SK-N-MC (cell line): ENCODE measurements around the gene CMIP.

Experiments used
- DNase-seq: peaks from one replicate; pipeline ENCODE4 v3.0.0-alpha.2; 2011; ENCODE audit warnings: low read depth, low spot score
- H3K27ac ChIP-seq: fragments of 200-600 bp; sonication (generic); 2 replicates; pipeline ENCODE4 v1.5.1; 2016; ENCODE audit warnings: mixed run types
- H3K36me3 ChIP-seq: fragments of 200-600 bp; sonication (generic); 2 replicates; pipeline ENCODE4 v1.6.1; 2017; ENCODE audit warnings: antibody characterized with exemption, low read length, mixed read lengths; ENCODE audit not compliant: insufficient read depth
- H3K4me3 ChIP-seq: fragments of 200-600 bp; sonication (generic); 2 replicates; pipeline ENCODE4 v1.5.1; 2016
- H3K9ac ChIP-seq: fragments of 200-600 bp; sonication (generic); 2 replicates; pipeline ENCODE4 v1.8.0; 2017; ENCODE audit warnings: mixed run types, mixed read lengths; ENCODE audit not compliant: insufficient read length
- H3K9me3 ChIP-seq: fragments of 200-600 bp; sonication (generic); 2 replicates; pipeline ENCODE4 v1.6.1; 2017; ENCODE audit warnings: low read depth, mild to moderate bottlenecking, antibody characterized with exemption, low read length, moderate library complexity, mixed read lengths
- EZH2 ChIP-seq: fragments of 200-600 bp; sonication (generic); IDR thresholded peaks from one replicate; pipeline ENCODE4 v1.6.1; 2017; ENCODE audit warnings: antibody characterized with exemption
- FOXP2 ChIP-seq: optimal IDR thresholded peaks from 2 replicates; pipeline ENCODE3; 2011; ENCODE audit warnings: mild to moderate bottlenecking, moderate library complexity; ENCODE audit not compliant: insufficient read depth; ENCODE audit errors: extremely low read length, control extremely low read depth
- POLR2AphosphoS5 ChIP-seq: IDR thresholded peaks from 2 replicates; pipeline ENCODE4 v1.6.1; 2012; ENCODE audit warnings: mild to moderate bottlenecking, low read depth, low read length, borderline replicate concordance

The CMIP gene

GRCh38 chr16:81461243-81461642, 16.6 kb downstream of the CMIP start:
- TF ChIP-seq EZH2 (no peak), POLR2AphosphoS5 (no peak), FOXP2 (no peak)
- H3K4me3 ChIP-seq = no peak overlapping the region
- no peak overlapping the region for H3K27ac ChIP-seq
- H3K9me3 ChIP-seq = no peaks in the 10 kb centered on the region
- DNase-seq = no peak
- no peak overlapping the region for H3K9ac ChIP-seq
- no peaks in the 10 kb centered on the region for H3K36me3 ChIP-seq

- H3K4me3 ChIP-seq = no peak overlapping the region
- H3K36me3 ChIP-seq = no peaks in the 10 kb centered on the region
- no peaks in the 10 kb centered on the region for H3K9me3 ChIP-seq
- TF ChIP-seq POLR2AphosphoS5 (no peak), EZH2 (no peak), FOXP2 (no peak)
- H3K9ac ChIP-seq = no peak overlapping the region
- H3K27ac ChIP-seq = no peak overlapping the region
- no peak for DNase-seq
Measured at GRCh38 chr16:81461766-81462165, 17.2 kb downstream of the CMIP start.

- TF ChIP-seq EZH2 = no peak
- TF ChIP-seq FOXP2 = no peak
- TF ChIP-seq POLR2AphosphoS5 = no peak
- no peak overlapping the region for H3K9ac ChIP-seq
- H3K36me3 ChIP-seq = no peaks in the 10 kb centered on the region
- DNase-seq = no peak
- no peak overlapping the region for H3K27ac ChIP-seq
- no peaks in the 10 kb centered on the region for H3K9me3 ChIP-seq
- no peak overlapping the region for H3K4me3 ChIP-seq
Measured at GRCh38 chr16:81462683-81463082, 18.1 kb downstream of the CMIP start.

GRCh38 chr16:81463296-81463890, 18.8 kb downstream of the CMIP start:
- no peaks in the 10 kb centered on the region for H3K9me3 ChIP-seq
- no peak overlapping the region for H3K9ac ChIP-seq
- no peak overlapping the region for H3K27ac ChIP-seq
- no peaks in the 10 kb centered on the region for H3K36me3 ChIP-seq
- no peak overlapping the region for H3K4me3 ChIP-seq
- no peak for TF ChIP-seq FOXP2
- TF ChIP-seq POLR2AphosphoS5 = no peak
- no peak for TF ChIP-seq EZH2
- no peak for DNase-seq

GRCh38 chr16:81464279-81464678, 19.7 kb downstream of the CMIP start:
- Histone ChIP-seq H3K36me3 (no peaks in the 10 kb centered on the region), H3K9ac (no peak overlapping the region), H3K9me3 (no peaks in the 10 kb centered on the region), H3K27ac (no peak overlapping the region), H3K4me3 (no peak overlapping the region)
- DNase-seq = no peak
- TF ChIP-seq POLR2AphosphoS5 (no peak), FOXP2 (no peak), EZH2 (no peak)

- no peak overlapping the region for H3K9ac ChIP-seq
- H3K9me3 ChIP-seq = no peaks in the 10 kb centered on the region
- H3K4me3 ChIP-seq = no peak overlapping the region
- no peak for TF ChIP-seq EZH2
- TF ChIP-seq FOXP2 = no peak
- TF ChIP-seq POLR2AphosphoS5 = no peak
- DNase-seq = no peak
- H3K36me3 ChIP-seq = no peaks in the 10 kb centered on the region
- H3K27ac ChIP-seq = no peak overlapping the region
Measured at GRCh38 chr16:81465375-81465943, 20.9 kb downstream of the CMIP start.

GRCh38 chr16:81466356-81466980, 21.9 kb downstream of the CMIP start:
- no peak overlapping the region for H3K9ac ChIP-seq

GRCh38 chr16:81467072-81467471, 22.5 kb downstream of the CMIP start:
- Histone ChIP-seq H3K27ac (no peak overlapping the region), H3K4me3 (no peak overlapping the region), H3K9ac (no peak overlapping the region), H3K9me3 (no peaks in the 10 kb centered on the region), H3K36me3 (no peaks in the 10 kb centered on the region)
- no peak for DNase-seq
- TF ChIP-seq FOXP2 (no peak), POLR2AphosphoS5 (no peak), EZH2 (no peak)

More at GRCh38 chr16:81466356-81466980, 21.9 kb downstream of the CMIP start:
- no peak overlapping the region for H3K27ac ChIP-seq
- no peaks in the 10 kb centered on the region for H3K36me3 ChIP-seq
- no peak for TF ChIP-seq EZH2
- no peak for TF ChIP-seq FOXP2
- no peak for TF ChIP-seq POLR2AphosphoS5
- H3K4me3 ChIP-seq = no peak overlapping the region
- no peak for DNase-seq
- H3K9me3 ChIP-seq = no peaks in the 10 kb centered on the region

- H3K27ac ChIP-seq = no peak overlapping the region
- no peak for TF ChIP-seq FOXP2
- TF ChIP-seq POLR2AphosphoS5 = no peak
- no peak for TF ChIP-seq EZH2
- no peak for DNase-seq
- no peak overlapping the region for H3K9ac ChIP-seq
- H3K36me3 ChIP-seq = no peaks in the 10 kb centered on the region
- H3K4me3 ChIP-seq = no peak overlapping the region
- no peaks in the 10 kb centered on the region for H3K9me3 ChIP-seq
Measured at GRCh38 chr16:81467815-81468214, 23.2 kb downstream of the CMIP start.
